Glutamatergic neuron (in vitro differentiated cells): ENCODE results near the gene DNAJB6. TPM values are rescaled to one million over a fixed set of nuclear protein-coding genes. Genes with fewer than 3 reads are reported as not detected.

ENCODE experiments used
- DNase-seq: peaks from one replicate; pipeline ENCODE4 v3.0.0; 2022
- H3K27ac Mint-ChIP-seq: one replicate; pipeline ENCODE4 v1.8.0; 2020; ENCODE audit warnings: mild to moderate bottlenecking, mixed read lengths, inconsistent platforms; ENCODE audit not compliant: unreplicated experiment
- H3K27me3 Mint-ChIP-seq: one replicate; pipeline ENCODE4 v1.8.0; 2020; ENCODE audit warnings: mild to moderate bottlenecking, moderate library complexity, mixed read lengths, inconsistent platforms; ENCODE audit not compliant: unreplicated experiment
- H3K36me3 Mint-ChIP-seq: one replicate; pipeline ENCODE4 v1.8.0; 2020; ENCODE audit warnings: mild to moderate bottlenecking, mixed read lengths, inconsistent platforms; ENCODE audit not compliant: unreplicated experiment
- H3K4me1 Mint-ChIP-seq: one replicate; pipeline ENCODE4 v1.8.0; 2020; ENCODE audit warnings: mild to moderate bottlenecking, low read depth, mixed read lengths, inconsistent platforms; ENCODE audit not compliant: unreplicated experiment
- H3K4me3 Mint-ChIP-seq: one replicate; pipeline ENCODE4 v1.8.0; 2020; ENCODE audit warnings: mild to moderate bottlenecking, mixed read lengths, inconsistent platforms; ENCODE audit not compliant: unreplicated experiment
- H3K9me3 Mint-ChIP-seq: one replicate; pipeline ENCODE4 v1.8.0; 2020; ENCODE audit warnings: mild to moderate bottlenecking, moderate library complexity, mixed read lengths, inconsistent platforms; ENCODE audit not compliant: unreplicated experiment
- CTCF ChIP-seq: fragments of 200-600 bp; sonication (generic); IDR thresholded peaks from one replicate; pipeline ENCODE4 v1.5.0; 2021; ENCODE audit not compliant: partially characterized antibody, unreplicated experiment
- total RNA-seq: library from RNA; stranded (reverse); fragmentation: NEBNext Ultra II Directional; extraction: Animal tissue kit (Norgen Biotek cat#: 25700); gene quantifications from one replicate; pipeline ENCODE4 v1.2.1, GENCODE V29; 2021; ENCODE audit not compliant: unreplicated experiment

DNAJB6 gene
- total RNA-seq, 1 donor from 2014 or later, result 120 TPM

GRCh38 chr7:157431173-157431950 lies 94.6 kb downstream of the DNAJB6 start:
- Mint-ChIP-seq H3K27ac (no peak overlapping the region), H3K4me1 (peaks cover 6% of the 10 kb centered on the region), H3K4me3 (no peak overlapping the region), H3K9me3 (peaks cover 6% of the 10 kb centered on the region), H3K36me3 (peaks cover 5% of the 10 kb centered on the region), H3K27me3 (peaks cover 11% of the 10 kb centered on the region)
- no peak for TF ChIP-seq CTCF
- no peak for DNase-seq

GRCh38 chr7:157431951-157432540 lies 95.2 kb downstream of the DNAJB6 start:
- Mint-ChIP-seq H3K4me1 (peaks cover 6% of the 10 kb centered on the region), H3K27me3 (peaks cover 11% of the 10 kb centered on the region), H3K36me3 (peaks cover 5% of the 10 kb centered on the region), H3K9me3 (peaks cover 6% of the 10 kb centered on the region), H3K27ac (no peak overlapping the region), H3K4me3 (peak overlapping the region; percentile 80)
- DNase-seq, result no peak
- TF ChIP-seq CTCF, result no peak

- no peak for TF ChIP-seq CTCF
- peaks cover 5% of the 10 kb centered on the region for H3K36me3 Mint-ChIP-seq
- H3K4me3 Mint-ChIP-seq, result peak overlapping the region; percentile 80
- H3K27me3 Mint-ChIP-seq, result peaks cover 11% of the 10 kb centered on the region
- DNase-seq, result peak; percentile 64
- H3K4me1 Mint-ChIP-seq, result peaks cover 6% of the 10 kb centered on the region
- peak overlapping the region; percentile 48 for H3K27ac Mint-ChIP-seq
- H3K9me3 Mint-ChIP-seq, result peaks cover 6% of the 10 kb centered on the region
These were observed 95.7 kb downstream of the DNAJB6 start for GRCh38 chr7:157432541-157432956.

GRCh38 chr7:157432957-157433576 lies 96.3 kb downstream of the DNAJB6 start:
- Mint-ChIP-seq H3K4me3 (peak overlapping the region; percentile 74), H3K9me3 (peaks cover 6% of the 10 kb centered on the region), H3K4me1 (peaks cover 6% of the 10 kb centered on the region), H3K27me3 (peaks cover 11% of the 10 kb centered on the region), H3K36me3 (peaks cover 5% of the 10 kb centered on the region), H3K27ac (peak overlapping the region; percentile 48)
- TF ChIP-seq CTCF, result peak; percentile 77
- peak; percentile 70 for DNase-seq
